ENCODE measurements around the gene TNFSF9.

DNA sequence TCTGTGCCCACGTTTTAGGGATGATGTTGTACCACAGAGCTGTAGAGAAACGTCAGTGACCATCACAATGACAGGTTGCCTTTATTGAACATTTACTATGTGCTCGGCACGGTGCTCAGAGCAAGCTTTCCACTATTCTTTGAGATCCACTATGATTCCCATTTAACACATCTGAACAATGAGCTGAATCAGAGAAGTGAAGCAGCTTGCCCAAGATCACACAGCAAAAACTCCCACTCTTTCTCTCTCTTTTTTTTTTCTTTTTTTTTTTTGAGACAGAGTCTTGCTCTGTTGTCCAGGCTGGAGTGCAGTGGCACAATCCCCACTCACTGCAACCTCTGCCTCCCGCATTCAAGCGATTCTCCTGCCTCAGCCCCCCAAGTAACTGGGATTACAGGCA, 8.1 kb upstream of the TNFSF9 start:
- TF ChIP-seq, protein P1, sequence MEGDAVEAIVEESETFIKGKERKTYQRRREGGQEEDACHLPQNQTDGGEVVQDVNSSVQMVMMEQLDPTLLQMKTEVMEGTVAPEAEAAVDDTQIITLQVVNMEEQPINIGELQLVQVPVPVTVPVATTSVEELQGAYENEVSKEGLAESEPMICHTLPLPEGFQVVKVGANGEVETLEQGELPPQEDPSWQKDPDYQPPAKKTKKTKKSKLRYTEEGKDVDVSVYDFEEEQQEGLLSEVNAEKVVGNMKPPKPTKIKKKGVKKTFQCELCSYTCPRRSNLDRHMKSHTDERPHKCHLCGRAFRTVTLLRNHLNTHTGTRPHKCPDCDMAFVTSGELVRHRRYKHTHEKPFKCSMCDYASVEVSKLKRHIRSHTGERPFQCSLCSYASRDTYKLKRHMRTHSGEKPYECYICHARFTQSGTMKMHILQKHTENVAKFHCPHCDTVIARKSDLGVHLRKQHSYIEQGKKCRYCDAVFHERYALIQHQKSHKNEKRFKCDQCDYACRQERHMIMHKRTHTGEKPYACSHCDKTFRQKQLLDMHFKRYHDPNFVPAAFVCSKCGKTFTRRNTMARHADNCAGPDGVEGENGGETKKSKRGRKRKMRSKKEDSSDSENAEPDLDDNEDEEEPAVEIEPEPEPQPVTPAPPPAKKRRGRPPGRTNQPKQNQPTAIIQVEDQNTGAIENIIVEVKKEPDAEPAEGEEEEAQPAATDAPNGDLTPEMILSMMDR (IDR thresholded peaks at IDR 0.05), result no peak
- TF ChIP-seq POLR2A (IDR thresholded peaks at IDR 0.05), result no peak

Measured in Peyer's patch (tissue), 4 donors.